ENCODE results near the gene TVP23B. TPM values are rescaled to one million over a fixed set of nuclear protein-coding genes. Genes with fewer than 3 reads are reported as not detected.
"Not testable (repeated sequence)": the region's sequence is repeated elsewhere in the genome, so short reads cannot be mapped to it uniquely, and the experiment has no call there.

Gene TVP23B
- total and polyA plus RNA-seq, 5 donors = 24.5 to 36.5 (median 30.9) TPM

GRCh38 chr17:18753829-18754409 lies 27.1 kb upstream of the TVP23B start:
- peak; percentile 32 to 51 for ATAC-seq
- H3K9me3 ChIP-seq (ENCODE audit: control insufficient read depth, low read length); intact Hi-C loops (cut with DNase I); H3K4me1 ChIP-seq (ENCODE audit: control insufficient read depth, insufficient read depth, low read length); H3K4me3 ChIP-seq (ENCODE audit: low read length); H3K27me3 ChIP-seq (ENCODE audit: control insufficient read depth, insufficient read depth); H3K27ac ChIP-seq (ENCODE audit: low read length); DNase-seq: not testable (repeated sequence)
- WGBS = 85% methylated on average over 5 of the region's 6 CpGs

DNA sequence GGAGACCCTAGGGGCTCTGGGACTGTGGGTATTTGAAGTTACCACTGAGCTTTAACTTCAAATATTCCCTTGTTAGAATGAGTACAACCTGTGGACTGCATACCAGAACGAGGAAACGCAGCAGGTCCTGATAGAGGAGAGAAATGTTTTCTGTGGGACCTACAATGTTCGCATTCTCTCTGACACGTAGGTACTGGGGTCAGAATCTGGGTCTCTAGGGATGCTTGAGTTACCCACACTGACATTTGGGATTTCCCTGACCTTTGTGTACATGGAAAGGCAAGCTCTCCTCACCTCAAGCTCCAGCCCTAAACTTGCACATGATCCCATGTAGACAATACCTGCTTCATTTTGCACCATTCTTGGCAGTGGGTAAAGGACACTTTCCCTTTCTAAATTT lies 25.0 kb upstream of the TVP23B start:
- H3K9me3 ChIP-seq (ENCODE audit: control insufficient read depth, low read length); H3K27ac ChIP-seq (ENCODE audit: low read length); H3K27me3 ChIP-seq (ENCODE audit: control insufficient read depth, insufficient read depth); ATAC-seq; intact Hi-C loops (cut with DNase I); H3K4me1 ChIP-seq (ENCODE audit: control insufficient read depth, insufficient read depth, low read length); H3K4me3 ChIP-seq (ENCODE audit: low read length); DNase-seq: not testable (repeated sequence)
- 84% methylated on average over 4 of the region's 4 CpGs for WGBS

DNA sequence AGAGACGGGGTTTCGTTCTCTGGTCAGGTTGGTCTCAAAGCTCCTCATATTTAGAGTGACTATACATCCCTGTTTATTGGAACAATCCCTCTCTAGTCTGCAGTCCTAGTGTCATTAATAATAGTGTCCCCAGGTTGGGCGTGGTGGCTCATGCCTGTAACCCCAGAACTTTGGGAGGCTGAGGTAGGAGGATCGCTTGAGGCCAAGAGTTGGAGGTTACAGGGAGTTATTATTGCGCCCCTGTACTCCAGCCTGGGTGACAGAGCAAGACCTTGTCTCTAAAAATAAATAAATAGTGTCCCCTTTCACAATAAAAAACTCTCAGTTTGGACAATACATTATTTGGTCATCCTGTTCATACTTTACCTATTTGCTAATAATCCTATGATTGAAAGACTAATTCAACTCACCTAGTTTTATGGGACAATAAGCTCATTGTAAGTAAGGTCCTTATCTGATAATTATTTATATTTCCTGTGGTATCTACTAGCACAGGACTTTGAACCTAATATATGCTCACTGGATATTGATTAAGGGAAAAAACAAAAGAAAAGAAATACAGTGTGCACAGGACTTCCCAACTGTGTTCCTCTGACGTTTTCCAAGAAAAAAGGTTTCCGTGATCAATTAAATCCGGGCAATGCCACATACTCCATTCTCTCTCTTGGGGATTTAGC lies 23.5 kb upstream of the TVP23B start:
- H3K27me3 ChIP-seq (ENCODE audit: control insufficient read depth, insufficient read depth); DNase-seq; intact Hi-C loops (cut with DNase I); ATAC-seq; H3K9me3 ChIP-seq (ENCODE audit: control insufficient read depth, low read length); H3K27ac ChIP-seq (ENCODE audit: low read length); H3K4me3 ChIP-seq (ENCODE audit: low read length); H3K4me1 ChIP-seq (ENCODE audit: control insufficient read depth, insufficient read depth, low read length): not testable (repeated sequence)
- WGBS = 90% methylated on average over 8 of the region's 8 CpGs

GRCh38 chr17:18758344-18758743 lies 22.6 kb upstream of the TVP23B start:
- not testable (repeated sequence) for H3K4me3 ChIP-seq (ENCODE audit: low read length); DNase-seq
- WGBS = 92% methylated on average over 2 of the region's 6 CpGs

GRCh38 chr17:18760221-18760620 lies 20.8 kb upstream of the TVP23B start:
- H3K27ac ChIP-seq (ENCODE audit: low read length); H3K27me3 ChIP-seq (ENCODE audit: control insufficient read depth, insufficient read depth); intact Hi-C loops (cut with DNase I); H3K4me3 ChIP-seq (ENCODE audit: low read length); ATAC-seq; DNase-seq; H3K4me1 ChIP-seq (ENCODE audit: control insufficient read depth, insufficient read depth, low read length); H3K9me3 ChIP-seq (ENCODE audit: control insufficient read depth, low read length): not testable (repeated sequence)
- WGBS = 94% methylated on average over 6 of the region's 6 CpGs

More at GRCh38 chr17:18758344-18758743, 22.6 kb upstream of the TVP23B start:
- H3K27me3 ChIP-seq (ENCODE audit: control insufficient read depth, insufficient read depth); H3K27ac ChIP-seq (ENCODE audit: low read length); H3K9me3 ChIP-seq (ENCODE audit: control insufficient read depth, low read length); ATAC-seq; intact Hi-C loops (cut with DNase I); H3K4me1 ChIP-seq (ENCODE audit: control insufficient read depth, insufficient read depth, low read length): not testable (repeated sequence)

- H3K27ac ChIP-seq (ENCODE audit: low read length); H3K9me3 ChIP-seq (ENCODE audit: control insufficient read depth, low read length); H3K27me3 ChIP-seq (ENCODE audit: control insufficient read depth, insufficient read depth); H3K4me1 ChIP-seq (ENCODE audit: control insufficient read depth, insufficient read depth, low read length); intact Hi-C loops (cut with DNase I); DNase-seq; H3K4me3 ChIP-seq (ENCODE audit: low read length); ATAC-seq: not testable (repeated sequence)
- 80% methylated on average over 4 of the region's 4 CpGs for WGBS
Measured at GRCh38 chr17:18770572-18770971, 10.4 kb upstream of the TVP23B start.

GRCh38 chr17:18771066-18771465 lies 9.9 kb upstream of the TVP23B start:
- ATAC-seq; H3K9me3 ChIP-seq (ENCODE audit: control insufficient read depth, low read length); H3K27ac ChIP-seq (ENCODE audit: low read length); DNase-seq; intact Hi-C loops (cut with DNase I); H3K27me3 ChIP-seq (ENCODE audit: control insufficient read depth, insufficient read depth); H3K4me3 ChIP-seq (ENCODE audit: low read length); H3K4me1 ChIP-seq (ENCODE audit: control insufficient read depth, insufficient read depth, low read length): not testable (repeated sequence)
- WGBS = 64% methylated on average over 4 of the region's 4 CpGs

DNA sequence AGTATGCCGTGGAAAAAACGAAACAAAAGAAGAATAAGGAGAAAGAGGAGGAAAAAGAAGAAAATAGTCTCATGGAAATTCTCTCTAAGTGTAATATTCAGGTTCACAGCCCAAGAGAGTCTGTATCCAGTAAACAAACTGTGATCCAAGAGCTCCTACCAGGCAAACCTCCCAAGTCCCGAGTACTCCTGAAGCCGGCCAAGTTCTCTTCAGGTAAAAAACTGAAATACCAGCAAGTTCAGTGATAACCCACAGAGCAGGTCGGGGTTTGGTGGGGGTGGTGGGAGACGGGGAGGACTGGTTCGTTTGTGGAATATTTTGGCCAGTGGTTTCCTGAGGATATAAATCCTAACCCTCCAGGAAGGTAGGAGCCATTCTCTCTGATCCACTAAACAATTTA lies 8.5 kb upstream of the TVP23B start:
- ATAC-seq (no peak), DNase-seq (no peak)
- no peaks in the 10 kb centered on the region for H3K27me3 ChIP-seq (ENCODE audit: control insufficient read depth, insufficient read depth)
- 69% methylated on average over 7 of the region's 7 CpGs for WGBS
- no peak overlapping the region for H3K27ac ChIP-seq (ENCODE audit: low read length)
- no peak overlapping the region for H3K4me3 ChIP-seq (ENCODE audit: low read length)
- H3K4me1 ChIP-seq (ENCODE audit: control insufficient read depth, insufficient read depth, low read length) = no peaks in the 10 kb centered on the region
- H3K9me3 ChIP-seq (ENCODE audit: control insufficient read depth, low read length) = no peaks in the 10 kb centered on the region
- intact Hi-C loops (cut with DNase I) = no loop called here

- ATAC-seq; DNase-seq; intact Hi-C loops (cut with DNase I); H3K27ac ChIP-seq (ENCODE audit: low read length); H3K9me3 ChIP-seq (ENCODE audit: control insufficient read depth, low read length); H3K4me1 ChIP-seq (ENCODE audit: control insufficient read depth, insufficient read depth, low read length); H3K27me3 ChIP-seq (ENCODE audit: control insufficient read depth, insufficient read depth): not testable (repeated sequence)
- WGBS = 7% methylated on average over 3 of the region's 5 CpGs
- H3K4me3 ChIP-seq (ENCODE audit: low read length) = peak overlapping the region; percentile 42
Measured at GRCh38 chr17:18781805-18782204, 822 bp downstream of the TVP23B start.

GRCh38 chr17:18785933-18786332 lies 5.0 kb downstream of the TVP23B start:
- 76% methylated on average over 1 of the region's 1 CpG for WGBS
- H3K4me3 ChIP-seq (ENCODE audit: low read length); H3K27me3 ChIP-seq (ENCODE audit: control insufficient read depth, insufficient read depth); H3K9me3 ChIP-seq (ENCODE audit: control insufficient read depth, low read length); H3K4me1 ChIP-seq (ENCODE audit: control insufficient read depth, insufficient read depth, low read length); DNase-seq; H3K27ac ChIP-seq (ENCODE audit: low read length); ATAC-seq; intact Hi-C loops (cut with DNase I): not testable (repeated sequence)

GRCh38 chr17:18786890-18787289 lies 5.9 kb downstream of the TVP23B start:
- H3K27me3 ChIP-seq (ENCODE audit: control insufficient read depth, insufficient read depth); ATAC-seq; H3K9me3 ChIP-seq (ENCODE audit: control insufficient read depth, low read length); H3K27ac ChIP-seq (ENCODE audit: low read length); H3K4me3 ChIP-seq (ENCODE audit: low read length); H3K4me1 ChIP-seq (ENCODE audit: control insufficient read depth, insufficient read depth, low read length); intact Hi-C loops (cut with DNase I); DNase-seq: not testable (repeated sequence)
- WGBS = 91% methylated on average over 4 of the region's 5 CpGs
